Spinal cord (tissue), 10 donors: ENCODE measurements around the gene CCIN. TPM values are rescaled to one million over a fixed set of nuclear protein-coding genes. Genes with fewer than 3 reads are reported as not detected.
"Not testable (repeated sequence)": the region's sequence is repeated elsewhere in the genome, so short reads cannot be mapped to it uniquely, and the experiment has no call there.

ENCODE experiments used
- DNase-seq, 6 donors: peaks; one replicate each; pipeline versions ENCODE4 v3.0.0 to v3.0.0-alpha.2; 2013 to 2015; ENCODE audit warnings: low spot score in 6 of 6, low read depth in 4 of 6
- H3K27ac ChIP-seq: one replicate; pipeline ENCODE4 v1.5.1; 2013; ENCODE audit warnings: low read depth, low read length, control low read depth
- H3K27me3 ChIP-seq: one replicate; pipeline ENCODE4 v1.6.1; 2013; ENCODE audit warnings: low read length; ENCODE audit not compliant: control insufficient read depth, insufficient read depth
- H3K36me3 ChIP-seq: one replicate; pipeline ENCODE4 v1.6.1; 2013; ENCODE audit warnings: low read length; ENCODE audit not compliant: control insufficient read depth, insufficient read depth
- H3K4me1 ChIP-seq: one replicate; pipeline ENCODE4 v1.6.1; 2013; ENCODE audit warnings: low read length; ENCODE audit not compliant: control insufficient read depth, insufficient read depth
- H3K4me3 ChIP-seq: one replicate; pipeline ENCODE4 v1.5.1; 2013; ENCODE audit warnings: low read depth, low read length, control low read depth
- H3K9me3 ChIP-seq: one replicate; pipeline ENCODE4 v1.6.1; 2013; ENCODE audit warnings: low read length; ENCODE audit not compliant: control insufficient read depth, insufficient read depth
- WGBS: methylation state at CpG from one replicate; pipeline ENCODE4 v1.1.5; 2013; ENCODE audit warnings: missing lambda C conversion rate; ENCODE audit not compliant: insufficient coverage; 5-methylcytosine and 5-hydroxymethylcytosine counted together
- polyA plus RNA-seq, 2 donors: library from polyadenylated mRNA; unstranded; fragments of 120-200 nt; gene quantifications; one replicate each; pipeline ENCODE4 v1.2.1, GENCODE V29; 2013; ENCODE audit not compliant: insufficient read length in 2 of 2
- total RNA-seq, 2 donors: library from RNA; depleted of rRNA in 1 of 2; stranded (reverse); fragments of 120-200 nt in 1 of 2; fragments of >200 nt in 1 of 2; gene quantifications; one replicate each; pipeline versions ENCODE4 v1.2.3 to v1.2.4, GENCODE V29; 2013 to 2014
- donor health status: healthy.

Gene CCIN
- total and polyA plus RNA-seq, 4 donors, result 0.35 to 0.50 (median 0.40) TPM

DNA sequence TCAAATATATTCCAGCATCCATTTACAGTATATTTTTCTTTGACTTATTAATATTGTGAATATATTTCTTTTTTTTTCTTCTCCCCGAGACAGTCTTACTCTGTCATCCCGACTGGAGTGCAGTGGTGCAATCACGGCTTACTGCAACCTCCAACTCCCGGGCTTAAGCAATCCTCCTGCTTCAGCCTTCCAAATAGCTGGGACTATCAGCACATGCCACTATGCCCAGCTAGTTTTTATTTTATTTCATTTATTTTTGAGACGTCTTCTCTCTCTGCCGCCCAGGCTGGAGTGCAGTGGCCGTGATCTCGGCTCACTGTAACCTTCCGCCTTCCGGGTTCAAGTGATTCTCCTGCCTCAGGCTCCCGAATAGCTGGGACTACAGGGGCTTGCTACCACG, 40.0 kb upstream of the CCIN start:
- DNase-seq, result no peak
- no peak overlapping the region for H3K4me3 ChIP-seq

DNA sequence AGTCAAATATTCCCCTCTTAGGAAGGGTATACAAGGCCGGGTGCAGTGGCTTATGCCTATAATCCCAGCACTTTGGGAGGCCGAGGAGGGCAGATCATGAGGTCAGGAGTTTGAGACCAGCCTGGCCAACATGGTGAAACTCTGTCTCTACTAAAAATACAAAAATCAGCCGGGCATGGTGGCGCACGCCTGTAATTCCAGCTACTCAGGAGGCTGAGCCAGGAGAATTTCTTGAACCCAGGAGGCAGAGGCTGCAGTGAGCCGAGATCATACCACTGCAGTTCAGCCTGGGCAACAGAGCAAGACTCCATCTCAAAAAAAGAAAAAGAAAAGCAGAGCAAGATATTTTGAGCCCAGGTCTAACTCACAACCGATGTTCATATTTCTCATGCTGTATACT, 37.5 kb upstream of the CCIN start:
- 88% methylated on average over 6 of the region's 7 CpGs for WGBS
- H3K27ac ChIP-seq, H3K36me3 ChIP-seq, DNase-seq, H3K4me1 ChIP-seq, H3K9me3 ChIP-seq, H3K4me3 ChIP-seq: not testable (repeated sequence)
- H3K27me3 ChIP-seq, result peaks cover 11% of the 10 kb centered on the region

More for the DNA sequence above, 40.0 kb upstream of the CCIN start:
- H3K36me3 ChIP-seq, result no peaks in the 10 kb centered on the region
- no peak overlapping the region for H3K27ac ChIP-seq
- peaks cover 2% of the 10 kb centered on the region for H3K27me3 ChIP-seq
- WGBS, result 91% methylated on average over 10 of the region's 12 CpGs
- no peaks in the 10 kb centered on the region for H3K4me1 ChIP-seq
- H3K9me3 ChIP-seq, result no peaks in the 10 kb centered on the region

DNA sequence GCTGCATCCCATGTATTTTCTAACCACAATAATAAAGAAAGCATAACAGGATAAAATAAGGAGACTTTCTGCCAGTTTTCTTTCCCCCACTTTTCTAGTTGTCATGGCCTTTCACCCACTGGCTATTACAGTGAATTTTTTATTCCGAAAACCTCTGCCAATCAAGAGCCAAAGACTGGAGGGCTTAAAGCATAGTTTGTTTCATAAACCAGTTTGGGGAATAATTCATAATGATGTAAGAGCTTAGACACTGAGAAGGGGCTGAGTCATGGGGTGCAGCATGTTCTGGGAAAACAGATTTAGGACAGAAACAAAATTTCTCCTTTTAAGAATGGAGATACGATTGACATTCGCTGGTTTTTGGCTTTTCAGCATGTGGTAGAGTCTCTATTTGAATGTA, 37.1 kb upstream of the CCIN start:
- 100% methylated on average over 1 of the region's 3 CpGs for WGBS
- H3K27ac ChIP-seq, result no peak overlapping the region

DNA sequence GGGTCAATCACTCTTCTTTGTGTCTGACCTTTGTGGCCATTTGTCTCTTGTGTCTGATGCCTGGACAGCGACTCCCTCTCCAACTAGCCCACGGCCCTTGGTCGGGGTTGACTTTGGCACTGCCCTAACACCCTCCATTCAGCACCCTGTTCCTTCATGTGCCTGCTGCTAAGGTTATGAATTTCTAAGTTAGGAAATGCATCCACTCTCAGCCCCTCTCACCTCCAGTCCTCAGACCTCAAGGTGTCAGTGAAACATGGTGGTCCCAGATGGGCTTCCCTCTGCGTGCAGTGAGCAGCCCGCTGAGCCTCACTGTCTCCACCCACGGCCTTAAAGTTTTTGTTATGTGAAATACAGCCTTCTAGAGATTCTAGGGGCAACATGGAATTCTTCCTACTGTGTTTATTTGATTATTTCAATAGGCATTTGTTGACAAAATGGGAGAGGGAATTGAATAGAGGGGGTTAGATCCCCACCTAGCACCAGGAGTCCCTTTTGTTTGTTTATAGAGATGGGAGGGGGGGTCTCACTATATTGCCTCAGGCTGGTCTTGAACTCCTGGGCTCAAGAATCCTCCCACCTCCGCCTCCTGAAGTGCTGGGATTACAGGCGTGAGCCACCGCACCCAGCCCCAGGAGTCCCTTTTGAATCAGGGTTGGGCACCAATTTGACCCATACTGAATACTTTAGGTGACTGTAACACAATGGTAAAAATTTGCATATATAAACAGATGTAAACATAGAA, 34.3 kb upstream of the CCIN start:
- WGBS, result 29% methylated on average over 3 of the region's 9 CpGs
- no peak overlapping the region for H3K4me3 ChIP-seq
- H3K9me3 ChIP-seq, result no peaks in the 10 kb centered on the region
- no peak for DNase-seq
- no peaks in the 10 kb centered on the region for H3K36me3 ChIP-seq
- no peak overlapping the region for H3K27ac ChIP-seq
- H3K27me3 ChIP-seq, result peaks cover 11% of the 10 kb centered on the region
- peaks cover 24% of the 10 kb centered on the region for H3K4me1 ChIP-seq

More for the DNA sequence above, 37.1 kb upstream of the CCIN start:
- no peaks in the 10 kb centered on the region for H3K9me3 ChIP-seq
- H3K36me3 ChIP-seq, result no peaks in the 10 kb centered on the region
- no peak for DNase-seq
- peaks cover 11% of the 10 kb centered on the region for H3K27me3 ChIP-seq
- H3K4me1 ChIP-seq, result peaks cover 9% of the 10 kb centered on the region
- H3K4me3 ChIP-seq, result no peak overlapping the region

DNA sequence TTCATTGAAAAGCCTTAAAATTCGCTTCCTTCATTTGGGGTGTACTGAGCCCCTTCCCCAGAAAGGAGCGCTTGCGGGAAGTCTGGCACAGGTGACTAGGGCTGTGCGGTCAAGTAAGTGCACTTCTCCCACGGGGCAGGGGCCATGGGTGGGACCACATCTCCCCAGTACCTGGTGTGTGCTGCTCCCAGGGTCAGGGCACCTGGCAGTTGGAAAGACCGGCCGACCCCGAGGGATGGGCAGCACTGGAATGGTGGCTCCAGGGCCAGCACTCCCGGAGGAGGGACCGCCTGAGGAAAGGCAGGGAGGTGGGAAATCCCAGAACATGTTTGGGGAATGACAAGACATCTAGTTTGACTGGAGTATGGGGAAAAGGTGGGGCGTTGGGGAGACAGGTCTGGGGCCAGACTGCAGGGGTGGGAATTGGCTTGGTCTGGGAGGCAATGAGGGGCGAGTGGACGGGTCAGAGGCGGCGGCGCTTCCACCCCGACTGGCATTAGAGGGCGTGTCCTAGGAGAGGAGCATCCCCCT, 33.4 kb upstream of the CCIN start:
- Histone ChIP-seq H3K4me3 (peak overlapping the region; percentile 68), H3K27ac (no peak overlapping the region), H3K36me3 (no peaks in the 10 kb centered on the region), H3K4me1 (peaks cover 27% of the 10 kb centered on the region), H3K27me3 (peaks cover 11% of the 10 kb centered on the region), H3K9me3 (no peaks in the 10 kb centered on the region)
- DNase-seq, result no peak
- WGBS, result 6% methylated on average over 18 of the region's 18 CpGs

DNA sequence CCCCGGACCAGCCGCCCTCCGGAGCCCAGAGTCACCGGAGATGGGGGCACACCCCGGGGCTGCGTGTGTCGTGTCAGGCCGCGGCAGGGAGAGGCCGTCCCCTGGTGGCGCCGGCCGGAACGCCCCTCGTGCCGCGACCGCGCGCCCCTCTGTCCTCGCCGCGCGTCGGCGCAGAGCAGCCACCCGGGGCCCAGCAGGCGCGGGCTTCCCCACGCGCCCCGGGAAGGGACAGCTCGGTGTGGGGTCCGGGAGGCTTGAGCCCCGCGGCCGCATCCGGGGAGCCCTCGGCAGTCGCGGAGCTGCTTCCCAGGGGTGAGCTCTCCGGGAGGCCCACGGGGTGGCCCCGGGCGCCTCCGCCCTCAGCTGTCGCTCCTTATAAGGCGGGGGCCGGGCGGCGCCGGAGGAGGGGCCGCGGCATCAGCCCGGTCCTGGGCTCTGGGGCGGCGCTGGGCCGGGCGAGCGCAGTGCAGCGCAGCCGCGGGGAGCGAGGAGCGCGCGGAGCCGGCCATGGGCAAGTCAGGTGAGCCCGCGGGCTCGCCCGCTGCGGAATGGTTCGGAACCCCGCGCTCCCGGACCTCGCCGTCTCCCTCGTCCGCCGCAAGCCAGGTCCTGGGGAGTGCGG, 32.8 kb upstream of the CCIN start, which contains the start of gene GLIPR2:
TSS of gene GLIPR2 (plus strand) at position 462 of the 622 bp plus-strand sequence. CDS start at position 508, 46 bp downstream.
- H3K27me3 ChIP-seq, result peaks cover 11% of the 10 kb centered on the region
- under 1% methylated on average over 83 of the region's 83 CpGs for WGBS
- H3K9me3 ChIP-seq, result no peaks in the 10 kb centered on the region
- peaks cover 32% of the 10 kb centered on the region for H3K4me1 ChIP-seq
- DNase-seq, result peak in 2 of 6 donors; percentile 75 to 83
- peak within 1 kb of the TSS; percentile 53 for H3K27ac ChIP-seq
- no peaks in the 10 kb centered on the region for H3K36me3 ChIP-seq
- H3K4me3 ChIP-seq, result peak within 1 kb of the TSS; percentile 68

DNA sequence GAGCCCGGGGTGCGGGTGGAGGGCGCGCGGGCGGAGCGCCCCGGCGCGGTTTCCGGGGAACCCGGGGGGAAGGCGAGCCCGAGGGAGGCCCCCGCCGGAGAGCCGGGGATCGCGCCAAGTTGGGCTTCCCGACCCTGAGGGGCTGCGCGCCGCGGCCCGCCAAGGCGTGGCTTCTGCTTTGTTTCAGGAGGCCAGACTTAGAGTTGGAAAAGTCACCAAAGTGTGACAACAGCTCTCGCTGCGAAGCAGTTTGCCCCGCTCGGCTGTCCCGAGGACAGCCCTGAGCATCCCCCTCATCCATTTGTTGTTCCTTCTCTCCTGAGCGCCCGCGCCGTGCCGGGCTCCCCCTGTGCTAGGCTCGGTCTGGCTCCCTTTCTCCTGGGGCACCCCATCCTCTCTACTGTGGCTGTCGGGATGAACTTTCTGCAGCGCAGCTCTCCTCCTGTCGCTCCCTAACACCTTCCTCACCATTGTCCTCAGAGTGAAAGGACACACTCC, 32.2 kb upstream of the CCIN start:
- Histone ChIP-seq H3K27ac (peak overlapping the region; percentile 53), H3K36me3 (peaks cover 2% of the 10 kb centered on the region), H3K27me3 (peaks cover 11% of the 10 kb centered on the region), H3K9me3 (no peaks in the 10 kb centered on the region), H3K4me3 (peak overlapping the region; percentile 68), H3K4me1 (peaks cover 38% of the 10 kb centered on the region)
- peak in 2 of 6 donors; percentile 13 to 52 for DNase-seq
- WGBS, result under 1% methylated on average over 40 of the region's 40 CpGs

DNA sequence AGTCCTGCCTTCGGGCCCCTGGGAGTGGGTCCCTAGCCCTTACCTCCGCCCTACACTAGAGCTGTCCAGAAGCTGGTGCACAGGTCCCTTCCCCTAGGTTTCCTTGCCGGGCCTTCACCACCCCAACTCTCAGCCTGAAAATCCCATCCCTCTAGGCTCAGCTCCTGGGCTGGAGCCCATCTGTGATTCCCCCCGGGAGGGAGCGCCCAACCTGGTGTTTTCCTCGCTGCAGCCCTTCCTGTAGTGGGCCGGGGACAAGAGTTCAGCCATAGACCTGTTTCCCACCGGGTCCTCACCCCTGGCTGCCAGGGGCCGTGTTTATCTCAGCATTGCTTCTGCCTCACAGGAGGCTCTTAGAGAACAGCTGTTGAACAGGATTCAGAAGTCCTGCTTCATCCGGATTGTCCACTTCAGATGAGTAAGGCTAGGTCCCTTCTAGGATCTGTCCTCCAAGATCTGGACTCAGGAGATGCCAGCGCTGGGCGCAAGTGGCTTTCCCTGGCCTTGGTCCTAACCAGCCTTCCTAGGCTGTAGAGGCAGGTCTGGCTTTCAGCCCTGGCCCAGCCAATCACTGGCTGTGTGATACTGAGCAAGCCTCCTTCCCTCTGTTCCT, 31.7 kb upstream of the CCIN start:
- Histone ChIP-seq H3K9me3 (no peaks in the 10 kb centered on the region), H3K27me3 (peaks cover 11% of the 10 kb centered on the region), H3K27ac (peak overlapping the region; percentile 53), H3K4me1 (peaks cover 43% of the 10 kb centered on the region), H3K36me3 (peaks cover 4% of the 10 kb centered on the region), H3K4me3 (peak overlapping the region; percentile 68)
- 29% methylated on average over 12 of the region's 12 CpGs for WGBS
- peak in 1 of 6 donors; percentile 32 for DNase-seq

DNA sequence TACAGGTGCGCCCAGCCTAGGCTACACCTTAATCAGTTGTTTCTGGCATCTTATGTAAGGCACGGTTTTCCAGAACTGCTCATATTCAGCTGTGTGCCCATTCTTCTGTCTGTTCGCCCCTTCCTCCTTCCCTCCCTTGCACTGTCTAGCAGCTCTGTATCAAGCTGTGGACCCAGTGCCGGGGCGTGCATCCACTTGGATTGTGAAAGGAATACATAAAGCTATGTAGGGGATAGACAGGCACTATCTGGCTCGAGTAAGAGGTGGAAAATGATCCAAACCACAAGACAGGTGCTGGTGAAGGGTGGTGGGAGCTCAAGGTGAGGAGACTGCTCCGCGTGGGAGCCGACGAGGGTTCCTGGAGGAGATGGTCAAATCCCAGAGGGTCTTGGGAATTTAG, 30.7 kb upstream of the CCIN start:
- Histone ChIP-seq H3K4me3 (no peak overlapping the region), H3K27me3 (peaks cover 9% of the 10 kb centered on the region), H3K4me1 (peaks cover 53% of the 10 kb centered on the region), H3K27ac (no peak overlapping the region), H3K36me3 (peaks cover 4% of the 10 kb centered on the region), H3K9me3 (no peaks in the 10 kb centered on the region)
- DNase-seq, result no peak
- 97% methylated on average over 7 of the region's 10 CpGs for WGBS
